Stimulated activated CD4-positive, alpha-beta T cell treated with anti-CD3 and anti-CD28 coated beads, Interleukin-4, amount 100 ng/mL, for 48 hours (primary cell): ENCODE measurements around the gene GPBP1L1.
"Not testable (repeated sequence)": the region's sequence is repeated elsewhere in the genome, so short reads cannot be mapped to it uniquely, and the experiment has no call there.

Source experiments
- DNase-seq, 2 donors: peaks; one replicate each; pipeline ENCODE4 v3.0.0-alpha.2; 2020; ENCODE audit warnings: low read depth in 2 of 2

Gene GPBP1L1

DNA sequence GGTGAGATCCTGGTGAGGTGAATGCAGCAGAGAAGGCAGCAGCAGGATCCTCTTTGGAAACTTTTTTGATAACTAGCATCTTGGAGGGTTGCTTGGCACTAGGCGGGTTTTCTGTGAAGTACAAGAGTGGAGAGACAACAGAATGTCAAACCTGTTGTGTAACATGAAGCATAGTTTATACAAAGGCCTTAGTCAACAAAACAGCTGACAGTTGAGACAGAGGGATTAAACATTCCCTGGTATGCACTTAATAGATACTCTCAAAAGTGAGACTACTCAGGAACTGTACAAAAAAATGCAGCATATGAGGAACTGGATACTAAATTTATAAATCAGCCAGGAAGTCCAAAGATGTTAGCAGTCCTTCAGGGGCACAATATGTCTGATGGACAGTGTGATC, 46.0 kb downstream of the GPBP1L1 start:
- DNase-seq, result no peak

- no peak for DNase-seq
Observed at GRCh38 chr1:45635211-45635610, 51.1 kb downstream of the GPBP1L1 start.

DNA sequence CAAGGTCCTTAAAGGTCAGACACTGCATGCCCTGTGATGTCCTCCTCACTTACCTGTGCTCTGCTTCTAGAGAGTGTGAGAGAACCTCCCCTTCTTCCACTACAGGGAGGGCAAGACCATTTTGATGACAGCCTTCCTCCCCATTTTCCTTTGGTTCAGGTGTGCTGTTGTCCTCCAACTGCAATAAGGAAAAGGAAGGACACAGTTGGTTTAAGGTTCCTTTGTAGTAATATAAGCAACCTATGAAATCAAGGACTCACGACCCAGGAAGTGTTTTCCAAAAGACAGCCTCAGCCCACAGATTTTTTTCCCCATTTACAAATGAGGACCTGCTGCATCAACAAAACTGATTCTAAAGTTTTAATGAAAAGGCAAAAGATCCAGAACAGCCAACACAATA, 55.9 kb downstream of the GPBP1L1 start:
- no peak for DNase-seq

DNA sequence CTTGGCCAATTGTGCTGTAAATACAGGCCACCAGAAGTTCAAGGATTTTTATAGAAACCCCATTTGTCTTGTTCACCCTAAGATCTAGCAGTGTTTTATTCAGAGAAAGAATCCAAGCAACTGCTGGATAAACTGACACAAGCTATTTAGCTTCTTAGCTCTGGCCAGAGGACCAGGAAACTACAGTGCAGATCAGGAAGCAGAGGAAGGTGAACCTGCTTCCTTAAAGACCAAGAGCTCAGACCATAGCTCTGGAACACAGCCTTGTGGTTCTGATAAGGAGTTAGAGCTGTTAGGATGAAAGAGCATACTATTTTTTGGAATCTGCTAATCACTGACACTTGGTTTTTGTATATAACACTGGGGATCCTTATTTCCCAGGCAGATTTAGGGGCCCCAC, 57.3 kb downstream of the GPBP1L1 start:
- DNase-seq, result no peak

DNA sequence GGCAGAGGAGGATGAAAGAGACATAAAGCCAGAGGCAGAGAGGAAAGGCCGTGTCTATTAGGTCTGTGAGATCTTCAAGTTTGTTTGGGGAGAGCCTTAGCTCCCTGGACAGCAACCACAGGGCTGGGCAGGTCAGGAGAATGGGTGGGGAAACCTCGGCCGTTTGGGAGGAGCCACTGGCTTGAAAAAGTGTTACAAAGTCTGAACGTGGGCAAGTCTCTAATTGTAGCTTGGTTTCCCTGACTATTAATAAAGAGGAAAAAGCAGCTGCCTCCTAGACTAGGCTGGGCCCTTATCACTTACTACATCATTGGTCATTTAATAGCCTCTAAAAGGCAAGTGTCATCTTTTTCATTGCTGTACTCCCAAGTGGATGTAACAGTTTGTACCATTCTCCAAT, 62.4 kb downstream of the GPBP1L1 start, which contains the start of gene CCDC17:
CCDC17 (minus strand) TSS at position 83 of the 400 bp plus-strand sequence. CDS start 145 bp downstream, outside the sequence.
- no peak for DNase-seq

GRCh38 chr1:45622524-45623394, 63.6 kb downstream of the GPBP1L1 start:
- no peak for DNase-seq

GRCh38 chr1:45621895-45622523, 64.3 kb downstream of the GPBP1L1 start:
- no peak for DNase-seq

- DNase-seq, result no peak
Observed at GRCh38 chr1:45621501-45621836, 64.9 kb downstream of the GPBP1L1 start.

DNA sequence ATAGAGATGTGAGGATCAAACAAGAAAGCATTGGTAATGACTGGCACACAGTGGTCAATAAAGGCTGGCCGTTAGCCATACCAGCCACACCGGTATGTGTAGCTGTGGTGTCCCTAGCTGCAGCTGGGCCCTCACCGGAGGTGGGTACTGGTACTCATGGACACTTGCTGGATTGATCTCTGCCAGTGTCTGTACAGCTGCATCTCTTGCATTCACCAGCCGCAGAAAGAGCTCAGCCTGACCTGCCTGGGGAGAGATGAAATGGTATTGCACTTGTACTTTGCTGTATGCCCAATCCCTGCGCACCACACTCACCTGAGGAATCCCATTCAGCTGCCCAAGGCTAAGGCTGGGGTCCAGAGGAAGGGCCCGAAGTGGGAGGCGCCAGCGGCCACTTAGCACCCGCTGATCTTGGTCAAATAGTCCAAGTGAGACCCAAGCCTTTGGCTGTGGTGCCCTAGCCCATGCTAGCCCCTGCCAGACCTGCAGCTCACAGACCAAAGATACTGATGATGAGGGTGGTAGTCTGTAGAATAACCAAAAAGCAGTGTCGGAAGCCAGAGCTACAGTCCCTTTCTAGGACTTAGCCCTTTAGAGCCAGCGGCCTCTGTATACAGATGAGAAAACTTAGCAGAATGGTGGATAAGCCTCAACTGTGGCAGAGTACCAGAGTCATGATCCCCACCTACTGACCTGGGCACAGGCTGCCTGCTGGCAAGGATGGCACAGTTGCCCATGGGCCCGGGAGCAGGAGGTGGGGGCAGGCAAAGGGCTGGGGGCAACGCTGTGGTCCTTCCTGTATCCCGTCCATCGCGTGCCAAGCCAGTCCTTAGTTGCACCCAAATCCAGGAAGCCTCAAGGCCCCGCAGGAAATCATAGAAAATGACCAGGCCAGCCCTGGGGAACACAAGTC, 65.5 kb downstream of the GPBP1L1 start:
- DNase-seq, result no peak

GRCh38 chr1:45619149-45619921, 67.0 kb downstream of the GPBP1L1 start:
- no peak for DNase-seq

- no peak for DNase-seq
Observed at GRCh38 chr1:45617618-45618017, 68.7 kb downstream of the GPBP1L1 start.

DNA sequence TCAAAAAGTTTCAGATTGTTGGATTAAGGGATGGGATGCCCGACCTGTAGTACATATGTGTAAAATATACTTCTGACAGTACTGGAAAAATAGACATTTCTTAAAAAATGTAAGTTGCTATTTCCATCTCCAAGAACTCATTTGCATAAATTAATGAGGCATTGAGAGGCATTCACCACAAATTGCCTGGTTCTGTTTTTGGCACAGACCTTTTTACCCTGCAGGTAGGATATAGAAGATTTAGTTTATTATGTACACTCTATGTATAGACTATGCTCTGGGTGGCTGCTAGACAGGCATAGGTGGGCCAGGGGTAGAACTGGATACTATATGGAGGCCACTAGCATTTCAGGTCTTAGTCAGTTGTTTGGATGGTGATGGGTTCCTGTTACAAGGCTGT, 70.4 kb downstream of the GPBP1L1 start:
- no peak for DNase-seq

DNA sequence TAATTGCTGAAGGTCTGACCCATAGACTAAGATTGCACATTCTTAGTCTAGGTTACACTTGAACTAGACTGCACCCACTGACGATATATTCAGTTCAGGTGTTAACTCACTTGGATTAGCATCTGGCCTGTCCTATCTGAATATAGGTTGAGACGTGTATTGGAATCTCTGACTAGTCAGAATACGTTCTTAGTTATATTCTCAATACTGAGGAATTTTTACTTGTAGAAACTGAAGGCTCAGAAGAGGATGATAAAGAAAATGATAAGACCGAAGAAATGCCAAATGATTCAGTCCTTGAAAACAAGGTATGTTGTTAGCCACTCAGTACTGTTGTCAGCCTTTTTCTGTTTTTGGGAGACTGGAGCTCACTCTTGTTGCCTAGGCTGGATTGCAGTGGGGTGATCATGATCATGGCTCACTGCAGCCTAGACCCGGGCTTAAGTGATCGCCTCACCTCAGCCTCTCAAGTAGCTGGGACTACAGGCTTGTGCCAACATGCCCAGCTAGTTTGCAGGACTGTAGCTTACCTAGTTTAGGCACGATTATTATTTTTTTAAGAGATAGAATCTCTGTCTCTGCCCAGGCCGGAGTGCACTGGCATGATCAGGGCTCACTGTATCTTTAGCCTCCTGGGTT, 73.3 kb downstream of the GPBP1L1 start:
- no peak for DNase-seq

- DNase-seq, result no peak
Observed at GRCh38 chr1:45610589-45611226, 75.6 kb downstream of the GPBP1L1 start.

- DNase-seq, result no peak
Observed at GRCh38 chr1:45608175-45609156, 77.9 kb downstream of the GPBP1L1 start.

DNA sequence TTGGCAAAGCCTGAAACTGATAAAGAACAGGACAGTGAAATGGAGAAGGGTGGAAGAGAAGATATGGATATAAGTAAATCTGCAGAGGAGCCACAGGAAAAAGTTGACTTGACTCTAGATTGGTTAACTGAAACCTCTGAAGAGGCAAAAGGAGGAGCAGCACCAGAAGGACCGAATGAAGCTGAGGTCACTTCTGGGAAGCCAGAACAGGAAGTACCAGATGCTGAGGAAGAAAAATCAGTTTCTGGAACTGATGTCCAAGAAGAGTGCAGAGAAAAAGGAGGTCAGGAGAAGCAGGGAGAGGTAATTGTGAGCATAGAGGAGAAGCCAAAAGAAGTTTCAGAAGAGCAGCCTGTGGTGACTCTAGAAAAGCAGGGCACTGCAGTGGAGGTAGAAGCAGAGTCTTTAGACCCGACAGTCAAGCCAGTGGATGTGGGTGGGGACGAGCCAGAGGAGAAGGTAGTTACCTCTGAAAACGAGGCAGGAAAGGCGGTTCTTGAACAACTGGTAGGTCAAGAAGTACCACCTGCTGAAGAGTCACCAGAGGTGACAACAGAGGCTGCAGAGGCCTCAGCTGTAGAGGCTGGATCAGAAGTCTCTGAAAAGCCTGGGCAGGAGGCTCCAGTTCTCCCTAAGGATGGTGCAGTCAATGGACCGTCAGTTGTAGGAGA, 78.8 kb downstream of the GPBP1L1 start:
- no peak for DNase-seq

- no peak for DNase-seq
Observed at GRCh38 chr1:45604239-45604638, 82.1 kb downstream of the GPBP1L1 start.

DNA sequence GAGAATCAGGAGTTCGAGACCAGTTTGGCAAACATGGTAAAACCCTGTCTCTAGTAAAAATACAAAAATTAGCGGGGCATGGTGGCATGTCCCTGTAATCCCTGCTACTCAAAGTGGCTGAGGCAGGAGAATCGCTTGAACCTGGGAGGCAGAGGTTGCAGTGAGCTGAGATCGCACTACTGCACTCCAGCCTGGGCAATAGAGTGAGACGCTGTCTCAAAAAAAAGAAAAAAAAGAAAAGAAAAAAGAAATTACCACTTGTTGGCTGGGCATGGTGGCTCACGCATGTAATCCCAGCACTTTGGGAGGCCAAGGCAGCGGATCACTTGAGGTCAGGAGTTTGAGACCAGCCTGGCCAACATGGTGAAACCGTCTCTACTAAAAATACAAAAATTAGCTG, 89.6 kb downstream of the GPBP1L1 start:
- not testable (repeated sequence) for DNase-seq

- no peak for DNase-seq
Observed at GRCh38 chr1:45594412-45594811, 91.9 kb downstream of the GPBP1L1 start.
